ENCODE results near the gene AKAP9.
"Not testable (repeated sequence)": the region's sequence is repeated elsewhere in the genome, so short reads cannot be mapped to it uniquely, and the experiment has no call there.

Gene AKAP9

GRCh38 chr7:91940572-91941341 lies at the start of gene AKAP9:
Gene AKAP9, plus strand, starts transcription at chr7:91940862. Its CDS starts 238 bp downstream, at chr7:91941100.
- DNase-seq (ENCODE audit: low spot score) = peak; percentile 85

- DNase-seq (ENCODE audit: low spot score) = no peak
Measured at GRCh38 chr7:91892099-91892705, 48.5 kb upstream of the AKAP9 start.

GRCh38 chr7:91892821-91893340 lies 47.8 kb upstream of the AKAP9 start:
- no peak for DNase-seq (ENCODE audit: low spot score)

- not testable (repeated sequence) for DNase-seq (ENCODE audit: low spot score)
Measured at GRCh38 chr7:91893699-91894098, 47.0 kb upstream of the AKAP9 start.

- DNase-seq (ENCODE audit: low spot score) = no peak
Measured at GRCh38 chr7:91894781-91895480, 45.7 kb upstream of the AKAP9 start.

GRCh38 chr7:91898240-91898992 lies 42.2 kb upstream of the AKAP9 start:
- DNase-seq (ENCODE audit: low spot score) = no peak

GRCh38 chr7:91899563-91899962 lies 41.1 kb upstream of the AKAP9 start:
- no peak for DNase-seq (ENCODE audit: low spot score)

- DNase-seq (ENCODE audit: low spot score) = no peak
Measured at GRCh38 chr7:91910171-91910570, 30.5 kb upstream of the AKAP9 start.

- DNase-seq (ENCODE audit: low spot score) = no peak
Measured at GRCh38 chr7:91911121-91911520, 29.5 kb upstream of the AKAP9 start.

GRCh38 chr7:91912494-91912893 lies 28.2 kb upstream of the AKAP9 start:
- no peak for DNase-seq (ENCODE audit: low spot score)

- DNase-seq (ENCODE audit: low spot score) = no peak
Measured at GRCh38 chr7:91913612-91914011, 27.1 kb upstream of the AKAP9 start.

GRCh38 chr7:91915401-91916050 lies 25.1 kb upstream of the AKAP9 start:
- DNase-seq (ENCODE audit: low spot score) = no peak

- no peak for DNase-seq (ENCODE audit: low spot score)
Measured at GRCh38 chr7:91916051-91916440, 24.6 kb upstream of the AKAP9 start.

- DNase-seq (ENCODE audit: low spot score) = no peak
Measured at GRCh38 chr7:91918356-91918755, 22.3 kb upstream of the AKAP9 start.

GRCh38 chr7:91922857-91923256 lies 17.8 kb upstream of the AKAP9 start:
- DNase-seq (ENCODE audit: low spot score) = no peak

- no peak for DNase-seq (ENCODE audit: low spot score)
Measured at GRCh38 chr7:91927912-91928311, 12.8 kb upstream of the AKAP9 start.

- DNase-seq (ENCODE audit: low spot score) = no peak
Measured at GRCh38 chr7:91929463-91929862, 11.2 kb upstream of the AKAP9 start.

GRCh38 chr7:91940171-91940570 lies 491 bp upstream of the AKAP9 start:
- DNase-seq (ENCODE audit: low spot score) = peak; percentile 27

- DNase-seq (ENCODE audit: low spot score) = peak; percentile 39
Measured at GRCh38 chr7:91941450-91941849, 788 bp downstream of the AKAP9 start.

- DNase-seq (ENCODE audit: low spot score) = no peak
Measured at GRCh38 chr7:91942312-91942711, 1.6 kb downstream of the AKAP9 start.

GRCh38 chr7:91944970-91945369 lies 4.3 kb downstream of the AKAP9 start:
- not testable (repeated sequence) for DNase-seq (ENCODE audit: low spot score)

GRCh38 chr7:91945476-91945875 lies 4.8 kb downstream of the AKAP9 start:
- DNase-seq (ENCODE audit: low spot score) = no peak

Data from CD4-positive, alpha-beta T cell treated with Interleukin-15 for 4 hours (primary cell).